IMR-90 (cell line): Measurements from ENCODE around the gene TASOR. TPM values are rescaled to one million over a fixed set of nuclear protein-coding genes. Genes with fewer than 3 reads are reported as not detected.

Experiments used
- ATAC-seq: fragments of 200-7000 bp; cut with Tn5 transposase; 2 replicates; pipeline ENCODE4 v1.9.1; 2020; ENCODE audit warnings: low read depth, mild to moderate bottlenecking, moderate library complexity
- BruUV-seq: library from RNA; stranded (reverse); fragments of 400-500 nt; replicated peaks from 2 replicates; lab custom pipeline; 2021; lab: Mats Ljungman, UMichigan
- CTCF ChIA-PET: fragments of 300-600 bp; formaldehyde crosslinking; extraction: SDS; loops from one replicate; lab custom pipeline; 2021; ENCODE audit warnings: antibody characterized with exemption; lab: Yijun Ruan, JAX
- POLR2A ChIA-PET: fragments of 300-600 bp; sonication (Branson Sonifier 250); formaldehyde crosslinking; loops from one replicate; lab custom pipeline; 2022; ENCODE audit warnings: antibody characterized with exemption; ENCODE audit not compliant: unreplicated experiment; lab: Charles Lee
- DNase-seq: peaks from one replicate; pipeline ENCODE4 v3.0.0; 2013
- H2AFZ ChIP-seq: replicated peaks from 2 replicates; pipeline ENCODE3; 2013; ENCODE audit warnings: low read length, mild to moderate bottlenecking; ENCODE audit not compliant: poor library complexity
- H2AK5ac ChIP-seq: 2 replicates; pipeline ENCODE4 v1.6.1; 2013; ENCODE audit warnings: low read depth, low read length, inconsistent platforms
- H2AK9ac ChIP-seq: replicated peaks from 2 replicates; pipeline ENCODE3; 2013; ENCODE audit warnings: mild to moderate bottlenecking, low read depth, low read length, moderate library complexity; ENCODE audit not compliant: poor library complexity
- H2BK120ac ChIP-seq: 2 replicates; pipeline ENCODE4 v1.6.1; 2013; ENCODE audit warnings: low read depth, low read length, inconsistent platforms
- H2BK15ac ChIP-seq: 3 replicates; pipeline ENCODE4 v1.6.1; 2013; ENCODE audit warnings: low read depth, low read length, inconsistent platforms
- H2BK20ac ChIP-seq: 2 replicates; pipeline ENCODE4 v1.6.1; 2013; ENCODE audit warnings: low read depth, mild to moderate bottlenecking, inconsistent platforms, low read length, moderate library complexity
- H2BK5ac ChIP-seq: 2 replicates; pipeline ENCODE4 v1.6.1; 2013; ENCODE audit warnings: mild to moderate bottlenecking, low read depth, low read length, inconsistent platforms; ENCODE audit not compliant: poor library complexity, severe bottlenecking
- H3K14ac ChIP-seq: replicated peaks from 2 replicates; pipeline ENCODE4 v1.6.1; 2013; ENCODE audit warnings: low read depth, low read length, inconsistent platforms
- H3K18ac ChIP-seq: 2 replicates; pipeline ENCODE4 v1.6.1; 2013; ENCODE audit warnings: low read depth, low read length, control low read depth
- H3K23ac ChIP-seq: 2 replicates; pipeline ENCODE4 v1.6.1; 2013; ENCODE audit warnings: low read depth, low read length, inconsistent platforms
- H3K27ac ChIP-seq: 2 replicates; pipeline ENCODE4 v1.5.1; 2013; ENCODE audit warnings: mild to moderate bottlenecking, control low read depth, low read length; ENCODE audit not compliant: insufficient read depth
- H3K27me3 ChIP-seq: 2 replicates; pipeline ENCODE4 v1.6.1; 2013; ENCODE audit warnings: low read length; ENCODE audit not compliant: control insufficient read depth, insufficient read depth
- H3K36me3 ChIP-seq: 2 replicates; pipeline ENCODE4 v1.6.1; 2013; ENCODE audit warnings: low read length, mixed read lengths; ENCODE audit not compliant: control insufficient read depth, insufficient read depth
- H3K4ac ChIP-seq: 2 replicates; pipeline ENCODE4 v1.6.1; 2013; ENCODE audit warnings: low read depth, low read length, inconsistent platforms
- H3K4me1 ChIP-seq: 2 replicates; pipeline ENCODE4 v1.6.1; 2013; ENCODE audit warnings: low read length, mixed read lengths; ENCODE audit not compliant: control insufficient read depth, insufficient read depth
- H3K4me2 ChIP-seq: 2 replicates; pipeline ENCODE4 v1.6.1; 2013; ENCODE audit warnings: low read depth, mild to moderate bottlenecking, control low read depth, low read length, moderate library complexity
- H3K4me3 ChIP-seq: 2 replicates; pipeline ENCODE4 v1.5.1; 2013; ENCODE audit warnings: low read depth, mild to moderate bottlenecking, control low read depth, low read length, moderate library complexity; ENCODE audit not compliant: insufficient read depth
- H3K56ac ChIP-seq: 2 replicates; pipeline ENCODE4 v1.6.1; 2013; ENCODE audit warnings: low read length, inconsistent platforms; ENCODE audit not compliant: insufficient read depth; ENCODE audit errors: extremely low read depth
- H3K79me1 ChIP-seq, 2 experiments: 2 replicates each; pipeline ENCODE4 v1.6.1; 2013; ENCODE audit warnings: low read length in 2 of 2, inconsistent platforms in 1 of 2, low read depth in 1 of 2
- H3K9ac ChIP-seq: 2 replicates; pipeline ENCODE4 v1.6.1; 2013; ENCODE audit warnings: low read depth, low read length, control low read depth
- H3K9me1 ChIP-seq: 2 replicates; pipeline ENCODE4 v1.6.1; 2013; ENCODE audit warnings: low read length, inconsistent platforms; ENCODE audit not compliant: insufficient read depth
- H3K9me3 ChIP-seq: 2 replicates; pipeline ENCODE4 v1.6.1; 2013; ENCODE audit warnings: low read length; ENCODE audit not compliant: control insufficient read depth, insufficient read depth
- H4K20me1 ChIP-seq: 2 replicates; pipeline ENCODE4 v1.6.1; 2013; ENCODE audit warnings: low read length, inconsistent platforms; ENCODE audit not compliant: insufficient read depth
- H4K5ac ChIP-seq: 2 replicates; pipeline ENCODE4 v1.6.1; 2013; ENCODE audit warnings: mild to moderate bottlenecking, low read depth, low read length, control low read depth
- H4K8ac ChIP-seq, 2 experiments: 2 replicates each; pipeline ENCODE4 v1.6.1; 2013; ENCODE audit warnings: low read depth in 2 of 2, low read length in 2 of 2, control low read depth in 1 of 2, inconsistent platforms in 1 of 2
- H4K91ac ChIP-seq: 2 replicates; pipeline ENCODE4 v1.6.1; 2013; ENCODE audit warnings: low read depth, low read length, inconsistent platforms; ENCODE audit not compliant: insufficient read depth
- BHLHE40 ChIP-seq: fragments of 150-350 bp; IDR thresholded peaks from 2 replicates; pipeline ENCODE4 v1.6.1; 2016; ENCODE audit warnings: mild to moderate bottlenecking, low read depth, low read length
- CEBPB ChIP-seq: IDR thresholded peaks from 2 replicates; pipeline ENCODE4 v1.6.1; 2012; ENCODE audit warnings: low read depth, low read length, improper control_type of control experiment
- WGBS, 2 experiments: methylation state at CpG; one replicate each; pipeline versions ENCODE4 v1.1.5 to v1.1.7; 2013; ENCODE audit warnings: missing lambda C conversion rate in 2 of 2; ENCODE audit not compliant: insufficient read length in 1 of 2; ENCODE audit errors: extremely low coverage in 2 of 2; 5-methylcytosine and 5-hydroxymethylcytosine counted together
- dilution Hi-C: fragments of 300-500 bp; cut with HindIII; formaldehyde crosslinking; loops from one replicate; pipeline ENCODE4 v1.14.3; 2018; ENCODE audit warnings: low sequenced_read_pairs; ENCODE audit not compliant: unreplicated experiment
- in situ Hi-C: fragments of 300-500 bp; cut with MboI; formaldehyde crosslinking; loops from 3 replicates; pipeline ENCODE4 v1.14.3; 2019; ENCODE audit warnings: low sequenced_read_pairs, inconsistent platforms, mixed read lengths
- intact Hi-C: fragments of 100-400 bp; cut with micrococcal nuclease; formaldehyde crosslinking; loops from 2 replicates; pipeline ENCODE4 v1.10.0; 2022
- polyA plus RNA-seq, 3 experiments: library from polyadenylated mRNA; depleted of rRNA; stranded (reverse); fragments of >200 nt; gene quantifications; 2 replicates each; pipeline ENCODE4 v1.2.3, GENCODE V29; 2012; ENCODE audit warnings: low replicate concordance in 1 of 3
- total RNA-seq: library from RNA; depleted of rRNA; stranded (reverse); fragments of >200 nt; gene quantifications from 2 replicates; pipeline ENCODE4 v1.2.3, GENCODE V29; 2012

The TASOR gene
- total and polyA plus RNA-seq, 2 of the 4 experiments (the other 2 are of a cell fraction), result 13.3 to 28.5 TPM

GRCh38 chr3:56691165-56692000 lies 8.3 kb upstream of the TASOR start:
- Histone ChIP-seq H3K4me1 (no peaks in the 10 kb centered on the region), H3K18ac (no peak overlapping the region), H3K23ac (no peak overlapping the region), H3K27ac (no peak overlapping the region), H2AK5ac (no peak overlapping the region), H3K36me3 (no peaks in the 10 kb centered on the region), H2BK120ac (no peak overlapping the region), H3K14ac (no peak overlapping the region), H3K4me3 (no peak overlapping the region), H3K9ac (no peak overlapping the region), H2AK9ac (no peak overlapping the region), H2BK15ac (no peak overlapping the region), H2BK20ac (no peak overlapping the region), H4K20me1 (no peaks in the 10 kb centered on the region), H2AFZ (no peak overlapping the region), H3K4me2 (no peak overlapping the region), H4K91ac (no peak overlapping the region), H3K79me1 (no peaks in the 10 kb centered on the region), H4K8ac (no peak overlapping the region), H4K5ac (no peak overlapping the region), H3K4ac (no peak overlapping the region), H3K27me3 (no peaks in the 10 kb centered on the region), H3K56ac (no peak overlapping the region), H2BK5ac (no peak overlapping the region), H3K9me1 (no peaks in the 10 kb centered on the region), H3K9me3 (no peaks in the 10 kb centered on the region)
- in situ Hi-C loops, result no loop called here
- intact Hi-C loops, result no loop called here
- peak; percentile 1 for DNase-seq
- TF ChIP-seq BHLHE40 (no peak), CEBPB (peak; percentile 52; the same call in 1 of the 2 replicates)
- ChIA-PET POLR2A (no interaction called here), CTCF (interaction anchor here (1.2 kb wide), 1 partner anchor 298 kb away, joined by 3 read pairs; no protein-coding TSS in a partner anchor)
- no TSS peak for BruUV-seq
- WGBS, 2 experiments, result no CpG with 5 or more reads among the region's 19 CpGs
- no peak for ATAC-seq
- dilution Hi-C loops, result no loop called here
